Stimulated activated CD8-positive, alpha-beta memory T cell treated with anti-CD3 and anti-CD28 coated beads, Interleukin-7, amount 100 ng/mL, for 4 hours (primary cell): ENCODE measurements around the gene SUCLG2.
"Not testable (repeated sequence)": the region's sequence is repeated elsewhere in the genome, so short reads cannot be mapped to it uniquely, and the experiment has no call there.

Experiments used
- DNase-seq, 2 donors: peaks; one replicate each; pipeline ENCODE4 v3.0.0-alpha.2; 2020; ENCODE audit warnings: low read depth in 2 of 2

The SUCLG2 gene

GRCh38 chr3:67608034-67608433, 46.4 kb downstream of the SUCLG2 start:
- DNase-seq, result no peak

DNA sequence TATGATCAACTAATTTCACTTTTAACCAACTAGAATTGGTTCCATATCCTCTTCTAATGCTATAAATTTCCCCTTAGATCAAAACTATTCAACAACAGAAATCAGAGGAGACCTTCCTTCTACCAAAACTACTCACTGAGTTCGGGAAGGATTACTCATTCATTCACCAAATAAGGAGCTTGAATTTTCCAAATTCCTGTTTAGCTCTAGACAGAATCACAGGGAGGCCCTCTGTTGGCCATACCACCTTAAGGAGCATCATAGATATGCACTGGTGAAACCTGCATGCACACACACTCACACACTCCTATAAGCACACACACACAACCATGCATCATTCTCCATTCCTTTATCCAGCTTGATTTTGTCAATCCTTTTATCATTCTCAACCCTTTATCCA, 49.0 kb downstream of the SUCLG2 start:
- no peak for DNase-seq

GRCh38 chr3:67602816-67603215, 51.6 kb downstream of the SUCLG2 start:
- DNase-seq, result no peak

GRCh38 chr3:67601919-67602608, 52.3 kb downstream of the SUCLG2 start:
- no peak for DNase-seq

- no peak for DNase-seq
Measured at GRCh38 chr3:67601385-67601784, 53.0 kb downstream of the SUCLG2 start.

GRCh38 chr3:67599821-67600220, 54.6 kb downstream of the SUCLG2 start:
- DNase-seq, result no peak

DNA sequence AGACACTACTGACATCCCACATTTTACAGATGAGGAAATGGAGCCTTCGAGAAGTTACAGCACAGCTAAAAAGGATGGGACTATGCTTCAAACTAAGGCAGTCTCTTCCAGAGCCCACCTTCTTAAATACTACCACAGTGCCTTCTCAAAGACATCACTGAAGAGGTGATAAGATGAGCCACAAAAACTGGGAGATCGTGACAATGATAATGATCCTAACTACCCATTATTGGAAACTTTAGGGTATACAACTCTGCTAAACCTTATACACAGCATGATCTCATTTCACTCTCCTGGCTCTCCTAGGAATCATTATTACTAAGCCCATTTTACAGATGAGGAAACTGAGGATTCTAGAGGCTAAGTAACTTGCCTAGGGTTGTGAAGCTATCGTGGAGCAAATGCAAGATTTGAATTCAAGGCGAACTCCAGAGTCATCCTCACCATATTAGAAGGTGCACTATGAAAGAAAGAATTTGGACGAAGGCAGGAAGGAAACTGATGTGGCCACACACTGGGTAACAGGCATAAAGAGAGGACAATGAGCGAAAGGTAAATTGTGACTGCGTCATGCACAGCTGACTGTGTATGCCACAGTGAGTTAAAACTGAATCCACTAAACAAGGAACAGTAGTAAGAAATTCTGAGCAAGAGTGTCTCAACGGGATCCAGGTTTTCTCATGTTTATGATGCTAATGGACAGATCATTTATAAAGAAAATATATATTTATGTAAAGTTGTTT, 55.4 kb downstream of the SUCLG2 start:
- DNase-seq, result no peak

- DNase-seq, result no peak
Measured at GRCh38 chr3:67595424-67595823, 59.0 kb downstream of the SUCLG2 start.

- no peak for DNase-seq
Measured at GRCh38 chr3:67593761-67594234, 60.6 kb downstream of the SUCLG2 start.

DNA sequence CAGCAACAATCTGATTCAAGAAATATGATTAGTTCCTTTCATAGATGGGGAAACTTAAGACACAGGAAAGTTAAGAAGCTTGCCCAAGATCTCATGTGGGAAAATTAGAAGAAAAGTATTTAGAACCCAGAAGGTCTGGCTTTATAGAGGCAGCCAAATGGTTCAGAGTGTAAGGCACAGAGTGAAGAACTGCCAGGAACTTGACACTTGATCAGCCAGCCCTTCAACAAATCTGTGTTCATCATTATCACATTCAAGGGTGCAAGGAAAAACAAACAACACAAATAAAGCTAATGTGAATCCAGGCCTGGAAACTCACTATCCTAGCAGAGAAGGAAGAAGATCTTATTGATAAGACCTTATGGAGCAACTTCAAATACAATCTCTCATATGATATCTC, 62.4 kb downstream of the SUCLG2 start:
- DNase-seq, result no peak

GRCh38 chr3:67587811-67588210, 66.6 kb downstream of the SUCLG2 start:
- no peak for DNase-seq

DNA sequence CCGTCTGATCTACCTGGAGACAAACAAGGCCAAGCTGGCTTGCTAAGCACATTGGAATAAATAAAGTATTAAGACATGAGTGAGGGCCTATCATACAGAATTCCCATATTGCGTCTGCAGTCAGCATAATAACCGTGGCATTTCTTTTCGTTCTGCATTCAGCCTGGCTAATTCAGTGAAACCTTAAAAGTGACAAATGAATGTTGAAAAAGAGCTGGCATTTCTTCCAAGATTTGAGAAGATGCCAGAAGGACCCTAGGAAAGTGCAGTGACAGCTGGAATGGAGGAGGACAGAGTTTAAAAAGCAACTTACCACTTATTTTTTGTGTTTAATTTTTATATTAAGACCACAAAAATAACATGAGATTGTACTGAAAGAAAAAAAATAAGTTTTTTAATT, 67.1 kb downstream of the SUCLG2 start:
- DNase-seq, result no peak

- DNase-seq, result not testable (repeated sequence)
Measured at GRCh38 chr3:67584608-67585007, 69.8 kb downstream of the SUCLG2 start.

DNA sequence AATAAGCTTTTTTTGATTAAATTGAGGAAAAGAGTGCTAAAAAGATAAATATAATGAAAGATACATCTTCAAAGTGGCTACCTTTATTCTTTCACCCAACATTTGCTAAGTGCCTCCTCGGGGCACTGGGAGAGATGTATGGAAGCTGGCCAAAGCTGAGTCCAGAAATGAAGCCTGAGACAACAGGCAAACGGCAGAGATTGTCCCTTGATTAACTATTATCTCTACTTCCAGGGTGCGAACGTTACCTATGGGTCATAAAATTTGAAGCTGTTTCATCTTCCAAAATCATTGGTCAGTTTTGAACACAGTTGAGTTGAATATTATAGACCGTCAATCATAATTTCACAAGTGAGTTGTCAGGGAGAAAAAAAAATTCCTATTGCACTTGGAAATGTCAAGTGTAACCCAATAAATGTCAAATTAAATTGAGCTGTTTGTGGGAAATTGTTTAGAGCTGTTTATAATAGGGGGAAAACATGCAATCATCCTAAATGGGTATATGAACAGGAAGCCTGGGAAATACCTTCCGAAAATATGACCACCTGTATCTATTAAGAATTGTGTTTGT, 73.9 kb downstream of the SUCLG2 start:
- no peak for DNase-seq

- no peak for DNase-seq
Measured at GRCh38 chr3:67578416-67578815, 76.0 kb downstream of the SUCLG2 start.

DNA sequence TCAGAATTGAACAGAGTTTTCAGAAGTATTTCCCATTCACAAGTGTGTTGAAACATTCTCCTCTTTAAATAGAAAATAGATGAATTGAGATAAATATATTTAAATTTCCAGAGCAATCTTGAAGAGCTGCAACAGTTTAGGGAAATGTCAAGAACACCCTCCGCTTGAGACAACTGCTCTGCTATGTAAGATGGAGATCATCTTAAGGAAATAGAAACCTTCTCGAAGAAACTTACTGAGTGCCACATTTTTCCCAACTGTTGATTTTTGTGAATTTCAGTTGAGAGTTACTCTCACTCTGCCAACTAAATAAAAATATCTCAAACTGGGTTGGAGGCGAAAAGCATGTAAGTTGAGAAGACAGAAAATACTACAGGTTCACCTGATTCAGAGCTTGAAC, 78.0 kb downstream of the SUCLG2 start:
- DNase-seq, result no peak

DNA sequence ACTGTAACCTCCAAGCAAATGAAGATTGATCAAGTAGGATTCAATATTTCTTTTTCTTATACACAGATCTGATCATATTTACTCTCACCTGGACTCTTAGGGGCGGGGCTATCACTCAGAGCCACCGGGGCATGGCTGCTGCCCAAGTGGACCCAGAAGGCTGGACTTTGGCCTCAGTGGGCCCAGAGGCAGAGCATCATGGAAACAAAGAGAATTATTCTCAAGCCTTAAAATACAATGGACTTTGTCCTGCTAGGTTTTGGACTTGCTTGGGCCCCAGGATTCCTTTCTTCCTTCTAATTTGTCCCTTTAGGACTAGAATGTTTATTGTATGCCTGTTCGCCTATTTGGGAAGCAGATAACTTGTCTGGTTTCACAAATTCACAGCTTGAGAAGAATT, 85.1 kb downstream of the SUCLG2 start:
- no peak for DNase-seq

DNA sequence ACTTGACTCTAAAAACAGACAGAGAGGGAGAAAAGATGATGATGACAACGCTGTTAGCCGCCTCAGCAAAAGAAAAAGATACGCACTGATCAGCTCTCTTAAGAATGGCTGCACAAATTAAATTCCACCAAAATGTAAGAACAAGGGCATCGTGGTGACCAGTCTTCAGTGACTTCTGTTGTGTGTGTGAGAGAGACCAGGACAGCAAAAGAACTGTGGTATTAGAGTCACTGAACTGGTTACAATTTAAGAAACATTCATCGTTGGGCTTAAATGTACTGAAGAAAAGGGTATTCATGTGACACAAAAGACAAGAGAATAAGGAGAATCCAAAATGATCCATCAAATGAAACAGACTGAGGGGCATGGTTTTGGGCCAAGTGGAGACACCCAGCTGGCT, 86.5 kb downstream of the SUCLG2 start:
- no peak for DNase-seq

DNA sequence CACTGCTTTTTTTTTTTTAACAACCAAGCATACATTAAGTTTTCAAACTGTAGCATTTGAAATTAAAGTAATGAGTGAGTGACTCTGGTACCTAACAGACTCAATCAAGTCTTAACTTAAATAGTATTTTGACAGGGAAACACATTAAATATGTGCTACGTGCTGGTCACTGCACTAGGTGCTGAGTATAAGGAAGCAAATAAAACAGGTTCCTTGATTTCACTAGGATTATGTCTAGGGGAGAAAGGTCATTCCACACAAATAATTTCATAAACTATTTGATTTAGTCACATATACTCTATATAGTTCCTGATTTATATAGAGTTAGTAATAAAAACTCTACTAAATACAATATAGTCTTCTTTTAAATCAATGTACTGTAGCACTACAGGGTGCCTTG, 89.4 kb downstream of the SUCLG2 start:
- DNase-seq, result no peak

- no peak for DNase-seq
Measured at GRCh38 chr3:67564008-67564407, 90.4 kb downstream of the SUCLG2 start.

- no peak for DNase-seq
Measured at GRCh38 chr3:67561667-67562394, 92.6 kb downstream of the SUCLG2 start.

GRCh38 chr3:67561266-67561665, 93.1 kb downstream of the SUCLG2 start:
- no peak for DNase-seq
